Lung (tissue), 12 donors: ENCODE measurements around the gene FRK. TPM values are rescaled to one million over a fixed set of nuclear protein-coding genes. Genes with fewer than 3 reads are reported as not detected.

Experiments used
- ATAC-seq: fragments of 200-7000 bp; cut with Tn5 transposase; one replicate; pipeline ENCODE4 v1.9.1; 2020; ENCODE audit warnings: moderate number of reproducible peaks; ENCODE audit not compliant: insufficient read depth, low FRiP score
- DNase-seq, 3 donors: peaks; one replicate each; pipeline ENCODE4 v3.0.0-alpha.2; 2013 to 2017
- H3K27ac ChIP-seq, 2 donors: one replicate each; pipeline ENCODE4 v1.5.1; 2013; ENCODE audit warnings: mild to moderate bottlenecking in 2 of 2, moderate library complexity in 2 of 2, control low read depth in 1 of 2, inconsistent platforms in 1 of 2, low read depth in 1 of 2, low read length in 1 of 2
- H3K27me3 ChIP-seq, 3 donors: one replicate each; pipeline ENCODE4 v1.5.1; 2013; ENCODE audit warnings: low read length in 2 of 3; ENCODE audit not compliant: control insufficient read depth in 3 of 3, insufficient read depth in 3 of 3
- H3K36me3 ChIP-seq, 4 donors: one replicate each; pipeline ENCODE4 v1.5.1; 2013; ENCODE audit warnings: low read length in 4 of 4, mild to moderate bottlenecking in 1 of 4, moderate library complexity in 1 of 4; ENCODE audit not compliant: control insufficient read depth in 4 of 4, insufficient read depth in 4 of 4
- H3K4me1 ChIP-seq, 5 donors: one replicate each; pipeline ENCODE4 v1.5.1; 2013; ENCODE audit warnings: low read length in 5 of 5, mild to moderate bottlenecking in 2 of 5, moderate library complexity in 1 of 5; ENCODE audit not compliant: control insufficient read depth in 5 of 5, insufficient read depth in 5 of 5
- H3K4me3 ChIP-seq: one replicate; pipeline ENCODE4 v1.5.1; 2013; ENCODE audit warnings: mild to moderate bottlenecking, control low read depth, moderate library complexity
- H3K9ac ChIP-seq, 2 donors: one replicate each; pipeline ENCODE4 v1.5.1; 2013; ENCODE audit warnings: low read length in 2 of 2, control low read depth in 1 of 2; ENCODE audit not compliant: insufficient read depth in 1 of 2
- H3K9me3 ChIP-seq, 4 donors: one replicate each; pipeline ENCODE4 v1.5.1; 2013; ENCODE audit warnings: low read length in 3 of 4, mild to moderate bottlenecking in 1 of 4, moderate library complexity in 1 of 4; ENCODE audit not compliant: control insufficient read depth in 4 of 4, insufficient read depth in 3 of 4
- CTCF ChIP-seq: IDR thresholded peaks from 2 replicates; pipeline ENCODE4 v1.5.1; 2012; ENCODE audit warnings: mild to moderate bottlenecking; ENCODE audit errors: control extremely low read depth, extremely low read depth
- WGBS, 2 donors: extraction: QIAGEN DNeasy Blood & Tissue Kit; methylation state at CpG; one replicate each; pipeline ENCODE4 v1.1.7; 2013; 5-methylcytosine and 5-hydroxymethylcytosine counted together
- polyA plus RNA-seq, 2 donors: library from polyadenylated mRNA; stranded (reverse); fragments of 200-250 nt; gene quantifications; one replicate each; pipeline ENCODE4 v1.2.1, GENCODE V29; 2013
- total RNA-seq, 2 donors: library from RNA; depleted of rRNA in 1 of 2; stranded (reverse); fragments of >200 nt in 1 of 2; gene quantifications; one replicate each; pipeline ENCODE4 v1.2.1, GENCODE V29; 2014 to 2021
- donor health status: control.
- donor health status: control.
- donor health status: Bipolar disorder and iron deficiency.
- donor health status: healthy.
- donor health status: DM: yes; HTN: yes; CAD: no.

FRK gene
- total and polyA plus RNA-seq, 4 donors: 1.2 to 18.3 (median 5.1) TPM

GRCh38 chr6:116059713-116060571 lies 749 bp downstream of the FRK start:
- H3K4me3 ChIP-seq: peak overlapping the region; percentile 41

GRCh38 chr6:116057766-116058165 lies 2.9 kb downstream of the FRK start:
- TF ChIP-seq CTCF: no peak
- WGBS, 2 donors: 54 to 76% methylated on average over 2 of the region's 2 CpGs
- Histone ChIP-seq H3K9ac (no peak overlapping the region), H3K9me3 (no peaks in the 10 kb centered on the region), H3K27ac (no peak overlapping the region), H3K27me3 (no peaks in the 10 kb centered on the region), H3K4me3 (no peak overlapping the region), H3K36me3 (no peaks in the 10 kb centered on the region), H3K4me1 (peaks cover 0 to 32% (median 9%) of the 10 kb centered on the region in 5 donors)
- ATAC-seq (no peak), DNase-seq (no peak)

More at GRCh38 chr6:116059713-116060571, 749 bp downstream of the FRK start:
- Histone ChIP-seq H3K36me3 (no peaks in the 10 kb centered on the region), H3K9me3 (no peaks in the 10 kb centered on the region), H3K9ac (peak overlapping the region; percentile 50 to 75), H3K27me3 (no peaks in the 10 kb centered on the region), H3K27ac (peak overlapping the region in 1 of 2 donors; percentile 98), H3K4me1 (peaks cover 0 to 43% (median 12%) of the 10 kb centered on the region in 5 donors)
- 53 to 78% methylated on average over 13 of the region's 13 CpGs for WGBS, 2 donors
- DNase-seq: peak; percentile 67 to 86 (median 82)
- peak; percentile 68 for ATAC-seq
- TF ChIP-seq CTCF: no peak

GRCh38 chr6:116055513-116055912 lies 5.2 kb downstream of the FRK start:
- 92 to 94% methylated on average over 1 of the region's 1 CpG for WGBS, 2 donors
- DNase-seq (no peak), ATAC-seq (no peak)
- no peak overlapping the region for H3K4me3 ChIP-seq
- H3K27ac ChIP-seq: no peak overlapping the region
- no peaks in the 10 kb centered on the region for H3K27me3 ChIP-seq
- no peak overlapping the region for H3K9ac ChIP-seq
- H3K4me1 ChIP-seq: peaks cover 0 to 16% (median 0%) of the 10 kb centered on the region in 5 donors
- H3K9me3 ChIP-seq: no peaks in the 10 kb centered on the region
- TF ChIP-seq CTCF: no peak
- no peaks in the 10 kb centered on the region for H3K36me3 ChIP-seq
